Esophagus (tissue), 2 donors: ENCODE data around the gene WDR53. TPM values are rescaled to one million over a fixed set of nuclear protein-coding genes. Genes with fewer than 3 reads are reported as not detected.
"Not testable (repeated sequence)": the region's sequence is repeated elsewhere in the genome, so short reads cannot be mapped to it uniquely, and the experiment has no call there.

ENCODE experiments used
- H3K27ac ChIP-seq, 2 donors: one replicate each; pipeline ENCODE4 v1.5.1; 2013; ENCODE audit warnings: low read depth in 2 of 2, mild to moderate bottlenecking in 2 of 2, inconsistent platforms in 1 of 2, low read length in 1 of 2, moderate library complexity in 1 of 2
- H3K27me3 ChIP-seq, 2 donors: one replicate each; pipeline ENCODE4 v1.6.1; 2013; ENCODE audit warnings: low read length in 2 of 2, control low read depth in 1 of 2, mild to moderate bottlenecking in 1 of 2; ENCODE audit not compliant: insufficient read depth in 2 of 2, control insufficient read depth in 1 of 2
- H3K36me3 ChIP-seq, 2 donors: one replicate each; pipeline ENCODE4 v1.6.1; 2013; ENCODE audit warnings: low read length in 1 of 2; ENCODE audit not compliant: control insufficient read depth in 2 of 2, insufficient read depth in 2 of 2
- H3K4me1 ChIP-seq, 2 donors: one replicate each; pipeline ENCODE4 v1.6.1; 2013; ENCODE audit warnings: low read length in 1 of 2; ENCODE audit not compliant: control insufficient read depth in 2 of 2, insufficient read depth in 2 of 2
- H3K4me3 ChIP-seq, 2 donors: one replicate each; pipeline ENCODE4 v1.5.1; 2013; ENCODE audit warnings: low read length in 2 of 2, mild to moderate bottlenecking in 2 of 2, low read depth in 1 of 2, moderate library complexity in 1 of 2
- H3K9me3 ChIP-seq, 2 donors: one replicate each; pipeline ENCODE4 v1.6.1; 2013; ENCODE audit warnings: mild to moderate bottlenecking in 2 of 2, low read depth in 1 of 2, low read length in 1 of 2, moderate library complexity in 1 of 2; ENCODE audit not compliant: control insufficient read depth in 2 of 2, insufficient read depth in 1 of 2
- WGBS, 2 donors: extraction: QIAGEN DNeasy Blood & Tissue Kit; methylation state at CpG; one replicate each; pipeline ENCODE4 v1.1.7; 2013; 5-methylcytosine and 5-hydroxymethylcytosine counted together
- polyA plus RNA-seq, 2 donors: library from polyadenylated mRNA; stranded (reverse); fragments of 200-250 nt; gene quantifications; one replicate each; pipeline ENCODE4 v1.2.3, GENCODE V29; 2013
- donor health status: healthy with polysubstance abuse.
- donor health status: Bipolar disorder and iron deficiency.

The WDR53 gene
- polyA plus RNA-seq, 2 donors = 8.6 to 14.6 TPM

DNA sequence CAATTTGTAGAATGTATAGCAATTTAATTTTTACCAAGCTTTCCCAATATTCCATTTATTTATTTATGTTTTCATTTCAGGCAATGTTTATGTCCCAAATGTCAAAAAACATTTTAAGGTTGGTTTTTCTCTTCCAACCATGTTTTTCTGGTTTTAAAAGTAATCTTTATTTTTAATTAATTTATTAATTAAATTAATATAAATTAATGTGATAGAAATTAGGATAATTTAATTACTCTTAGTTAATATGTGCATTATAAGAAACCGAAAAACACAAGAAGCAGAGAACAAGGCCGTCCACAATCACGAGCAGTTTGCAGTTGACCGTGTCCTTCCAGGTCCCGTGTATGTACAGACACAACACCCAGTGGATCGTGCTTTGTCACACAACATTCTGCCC is 34.3 kb upstream of the WDR53 start:
- Histone ChIP-seq H3K27ac (no peak overlapping the region), H3K4me1 (no peaks in the 10 kb centered on the region), H3K4me3 (no peak overlapping the region), H3K36me3 (no peaks in the 10 kb centered on the region), H3K9me3 (no peaks in the 10 kb centered on the region), H3K27me3 (no peaks in the 10 kb centered on the region)
- 93 to 94% methylated on average over 6 of the region's 6 CpGs for WGBS, 2 donors

- Histone ChIP-seq H3K4me3 (no peak overlapping the region), H3K4me1 (no peaks in the 10 kb centered on the region), H3K36me3 (no peaks in the 10 kb centered on the region), H3K27me3 (no peaks in the 10 kb centered on the region), H3K9me3 (no peaks in the 10 kb centered on the region), H3K27ac (no peak overlapping the region)
- 91 to 93% methylated on average over 7 of the region's 7 CpGs for WGBS, 2 donors
Observed at GRCh38 chr3:196600359-196600758, 32.0 kb upstream of the WDR53 start.

DNA sequence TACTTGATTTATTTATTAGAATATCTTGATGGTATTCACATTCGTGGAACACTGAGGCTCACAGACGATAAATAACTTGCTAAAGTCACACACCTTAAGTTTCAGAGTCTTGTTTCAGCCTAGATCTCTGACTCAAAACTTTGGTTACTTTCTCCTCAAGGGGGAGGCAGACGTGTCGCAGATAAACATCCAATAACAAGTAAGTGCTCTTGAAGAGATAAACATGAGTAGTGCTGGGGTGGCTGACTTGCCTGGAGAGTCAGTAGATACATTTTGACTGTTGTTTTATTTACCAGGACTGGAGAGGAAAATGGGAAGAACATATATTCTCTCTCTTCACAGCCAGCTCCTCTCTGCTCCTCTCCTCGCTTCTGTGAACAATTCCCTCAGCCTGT is 31.4 kb upstream of the WDR53 start:
- WGBS, 2 donors = 67 to 71% methylated on average over 5 of the region's 5 CpGs
- no peaks in the 10 kb centered on the region for H3K9me3 ChIP-seq
- H3K4me1 ChIP-seq = no peaks in the 10 kb centered on the region
- H3K27me3 ChIP-seq = no peaks in the 10 kb centered on the region
- no peaks in the 10 kb centered on the region for H3K36me3 ChIP-seq
- H3K27ac ChIP-seq = no peak overlapping the region
- H3K4me3 ChIP-seq = no peak overlapping the region

DNA sequence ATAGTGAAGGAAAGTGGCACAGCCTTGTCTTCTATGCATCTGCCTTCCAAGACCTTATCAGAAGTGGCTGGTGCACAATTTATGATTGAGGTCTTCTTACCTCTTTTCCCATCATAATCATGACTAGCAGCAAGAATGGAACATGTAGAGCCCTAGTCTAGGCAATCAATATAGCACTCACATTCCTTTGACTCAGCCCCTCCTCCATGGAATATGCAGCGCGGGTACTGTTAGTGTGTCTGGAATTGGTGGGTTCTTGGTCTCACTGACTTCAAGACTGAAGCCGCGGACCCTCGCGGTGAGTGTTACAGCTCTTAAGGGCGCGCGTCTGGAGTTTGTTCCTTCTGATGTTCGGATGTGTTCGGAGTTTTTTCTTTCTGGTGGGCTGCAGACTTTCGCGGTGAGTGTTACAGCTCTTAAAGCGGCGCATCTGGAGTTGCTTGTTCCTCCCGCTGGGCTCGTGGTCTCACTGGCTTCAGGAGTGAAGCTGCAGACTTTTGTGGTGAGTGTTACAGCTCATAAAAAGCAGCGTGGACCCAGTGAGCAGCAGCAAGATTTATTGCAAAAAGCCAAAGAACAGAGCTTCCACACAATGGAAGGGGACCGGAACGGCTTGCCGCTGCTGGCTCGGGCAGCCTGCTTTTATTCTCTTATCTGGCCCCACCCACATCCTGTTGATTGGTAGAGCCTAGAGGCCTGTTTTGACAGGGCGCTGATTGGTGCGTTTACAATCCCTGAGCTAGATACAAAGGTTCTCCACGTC is 29.8 kb upstream of the WDR53 start:
- not testable (repeated sequence) for H3K27me3 ChIP-seq, H3K27ac ChIP-seq, H3K4me1 ChIP-seq, H3K36me3 ChIP-seq, H3K9me3 ChIP-seq, H3K4me3 ChIP-seq
- WGBS, 2 donors = 58 to 71% methylated on average over 25 of the region's 25 CpGs

GRCh38 chr3:196596355-196596754 is 28.0 kb upstream of the WDR53 start:
- Histone ChIP-seq H3K4me1 (no peaks in the 10 kb centered on the region), H3K36me3 (no peaks in the 10 kb centered on the region), H3K4me3 (no peak overlapping the region), H3K27me3 (no peaks in the 10 kb centered on the region), H3K9me3 (no peaks in the 10 kb centered on the region), H3K27ac (no peak overlapping the region)
- WGBS, 2 donors = 44 to 50% methylated on average over 5 of the region's 5 CpGs

- H3K27me3 ChIP-seq = no peaks in the 10 kb centered on the region
- WGBS, 2 donors = 79 to 90% methylated on average over 5 of the region's 5 CpGs
Observed at GRCh38 chr3:196590279-196590678, 21.9 kb upstream of the WDR53 start.

DNA sequence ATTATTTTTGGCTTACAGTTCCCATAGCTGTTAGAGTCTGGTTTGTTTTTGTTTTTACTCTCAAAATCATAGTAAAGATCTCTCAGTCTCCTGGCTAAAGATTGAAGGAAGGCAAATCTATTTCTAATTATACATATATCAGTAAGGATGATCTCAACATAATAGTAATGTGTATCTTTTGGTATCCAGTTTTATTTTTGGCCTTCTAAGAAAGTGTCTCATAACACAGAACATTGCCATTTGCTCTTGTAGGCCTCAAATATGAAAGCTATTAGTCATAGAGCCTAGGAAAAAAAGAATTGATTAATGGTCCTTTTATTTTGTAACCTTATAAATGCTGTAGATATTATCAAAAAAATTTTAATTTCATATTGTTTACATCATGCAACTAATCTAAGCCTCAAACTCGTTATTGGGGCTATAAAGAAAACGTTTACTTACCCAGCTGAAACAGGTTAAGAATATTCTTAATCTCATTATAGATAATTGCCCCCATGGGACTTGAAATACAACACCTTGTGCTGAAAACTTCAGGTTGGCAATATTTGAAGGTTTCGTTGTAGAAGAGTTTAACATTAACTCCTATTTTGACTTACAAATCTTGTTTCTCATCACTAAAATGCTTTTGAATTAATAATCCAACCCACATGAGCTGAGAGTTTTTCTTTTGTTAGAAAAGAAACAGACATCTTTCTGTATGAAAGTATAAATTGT is 16.8 kb upstream of the WDR53 start:
- 73 to 83% methylated on average over 3 of the region's 3 CpGs for WGBS, 2 donors
- no peaks in the 10 kb centered on the region for H3K9me3 ChIP-seq
- peaks cover 0 to 8% of the 10 kb centered on the region in 2 donors for H3K36me3 ChIP-seq
- H3K4me3 ChIP-seq = no peak overlapping the region
- H3K27ac ChIP-seq = no peak overlapping the region
- no peaks in the 10 kb centered on the region for H3K27me3 ChIP-seq
- no peaks in the 10 kb centered on the region for H3K4me1 ChIP-seq

More at GRCh38 chr3:196590279-196590678, 21.9 kb upstream of the WDR53 start:
- no peaks in the 10 kb centered on the region for H3K9me3 ChIP-seq
- H3K4me3 ChIP-seq = no peak overlapping the region
- no peaks in the 10 kb centered on the region for H3K36me3 ChIP-seq
- H3K27ac ChIP-seq = no peak overlapping the region
- no peaks in the 10 kb centered on the region for H3K4me1 ChIP-seq

DNA sequence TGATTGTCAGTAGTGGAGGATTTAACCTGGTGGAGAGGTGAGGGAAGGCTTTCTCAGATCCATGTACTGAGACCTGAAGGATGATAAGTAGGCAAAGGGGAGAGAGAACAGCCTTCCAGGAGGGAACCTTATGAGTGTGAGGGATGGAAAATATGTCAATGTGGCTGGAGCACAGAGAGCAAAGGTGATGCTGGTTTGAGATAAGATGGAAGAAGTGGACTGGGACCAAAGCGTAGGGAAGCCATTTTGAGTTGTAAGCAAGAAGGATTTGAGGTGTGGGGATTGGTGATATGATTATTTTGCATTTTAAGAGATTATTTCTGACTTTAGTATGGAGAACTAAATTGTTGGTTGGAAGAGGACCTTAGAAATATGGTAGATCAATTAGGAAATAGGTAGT is 4.0 kb upstream of the WDR53 start:
- Histone ChIP-seq H3K27ac (no peak overlapping the region), H3K4me1 (peaks cover 0 to 3% of the 10 kb centered on the region in 2 donors), H3K4me3 (no peak overlapping the region), H3K27me3 (no peaks in the 10 kb centered on the region), H3K9me3 (no peaks in the 10 kb centered on the region), H3K36me3 (peaks cover 0 to under 1% of the 10 kb centered on the region in 2 donors)
- WGBS, 2 donors = 0 to 86% methylated on average over 1 of the region's 1 CpG

DNA sequence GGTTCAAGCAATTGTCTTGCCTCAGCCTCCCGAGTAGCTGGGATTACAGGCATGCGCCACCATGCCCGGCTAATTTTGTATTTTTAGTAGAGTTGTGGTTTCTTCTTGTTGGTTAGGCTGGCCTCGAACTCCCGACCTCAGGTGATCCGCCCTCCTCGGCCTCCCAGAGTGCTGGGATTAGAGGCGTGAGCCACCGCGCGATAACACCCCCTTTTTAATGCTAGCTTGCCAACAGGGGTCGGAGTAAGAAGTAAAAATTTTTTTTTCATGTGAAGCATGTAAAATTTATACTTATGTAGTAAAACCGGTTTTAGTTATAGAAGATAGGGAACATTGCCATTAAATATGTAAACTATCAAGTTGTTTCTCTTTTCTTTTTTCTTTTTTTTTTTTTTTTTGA is 2.0 kb upstream of the WDR53 start:
- not testable (repeated sequence) for H3K9me3 ChIP-seq, H3K36me3 ChIP-seq, H3K27ac ChIP-seq, H3K27me3 ChIP-seq, H3K4me1 ChIP-seq, H3K4me3 ChIP-seq
- WGBS, 2 donors = 82 to 87% methylated on average over 13 of the region's 13 CpGs
